Fibroblast of pulmonary artery (primary cell): ENCODE data around the gene SLC16A12.
"Not testable (repeated sequence)": the region's sequence is repeated elsewhere in the genome, so short reads cannot be mapped to it uniquely, and the experiment has no call there.

Source experiments
- DNase-seq: peaks from one replicate; pipeline ENCODE4 v3.0.0-alpha.2; 2010; ENCODE audit warnings: low read depth
- H3K4me3 ChIP-seq: replicated peaks from 2 replicates; pipeline ENCODE4 v1.5.1; 2011; ENCODE audit warnings: low read depth, mild to moderate bottlenecking, control low read depth, low read length, moderate library complexity
- CTCF ChIP-seq: IDR thresholded peaks from 2 replicates; pipeline ENCODE4 v1.5.1; 2011; ENCODE audit warnings: mild to moderate bottlenecking, control low read depth, low read length, inconsistent platforms; ENCODE audit errors: missing control alignments

The SLC16A12 gene

GRCh38 chr10:89450901-89451300, 84.5 kb downstream of the SLC16A12 start:
- no peak for DNase-seq
- no peak overlapping the region for H3K4me3 ChIP-seq
- no peak for TF ChIP-seq CTCF

- DNase-seq = not testable (repeated sequence)
Observed at GRCh38 chr10:89444819-89445218, 90.6 kb downstream of the SLC16A12 start.

GRCh38 chr10:89442289-89442688, 93.1 kb downstream of the SLC16A12 start:
- no peak for DNase-seq
- no peak overlapping the region for H3K4me3 ChIP-seq
- no peak for TF ChIP-seq CTCF

More at GRCh38 chr10:89444819-89445218, 90.6 kb downstream of the SLC16A12 start:
- not testable (repeated sequence) for H3K4me3 ChIP-seq

- no peak for DNase-seq
- H3K4me3 ChIP-seq = no peak overlapping the region
- no peak for TF ChIP-seq CTCF
Observed at GRCh38 chr10:89440226-89441009, 95.0 kb downstream of the SLC16A12 start.

GRCh38 chr10:89438525-89438924, 96.9 kb downstream of the SLC16A12 start:
- TF ChIP-seq CTCF = no peak
- no peak overlapping the region for H3K4me3 ChIP-seq
- no peak for DNase-seq

GRCh38 chr10:89431977-89432376, 103.4 kb downstream of the SLC16A12 start:
- peak; percentile 79 for DNase-seq
- H3K4me3 ChIP-seq = no peak overlapping the region
- no peak for TF ChIP-seq CTCF

- no peak for DNase-seq
- H3K4me3 ChIP-seq = no peak overlapping the region
- TF ChIP-seq CTCF = no peak
Observed at GRCh38 chr10:89428877-89429276, 106.5 kb downstream of the SLC16A12 start.
